NT2/D1 (cell line): ENCODE measurements around the gene ANAPC10.

ENCODE experiments used
- SUZ12 ChIP-seq: IDR thresholded peaks from 2 replicates; pipeline ENCODE4 v1.6.1; 2011; ENCODE audit not compliant: insufficient read length, insufficient read depth; ENCODE audit errors: extremely low read depth
- YY1 ChIP-seq: IDR thresholded peaks from 2 replicates; pipeline ENCODE4 v1.6.1; 2011; ENCODE audit not compliant: insufficient read length, insufficient read depth
- ZNF274 ChIP-seq: IDR thresholded peaks from 2 replicates; pipeline ENCODE4 v1.6.1; 2011; ENCODE audit warnings: mild to moderate bottlenecking, low read depth, low read length

- no peak for TF ChIP-seq YY1
- TF ChIP-seq ZNF274 = no peak
- TF ChIP-seq SUZ12 = no peak
These were observed 149.6 kb downstream of the ANAPC10 start for GRCh38 chr4:144948421-144948820.
